A673 (cell line): ENCODE data around the gene CHCHD3. TPM values are rescaled to one million over a fixed set of nuclear protein-coding genes. Genes with fewer than 3 reads are reported as not detected.

Experiments
- BruUV-seq: library from RNA; stranded (reverse); fragments of 400-500 nt; replicated peaks from 2 replicates; lab custom pipeline; 2021; lab: Mats Ljungman, UMichigan
- CTCF ChIA-PET: fragments of 300-600 bp; sonication (Branson Sonifier 250); formaldehyde crosslinking; loops from one replicate; lab custom pipeline; 2022; ENCODE audit warnings: antibody characterized with exemption; lab: Charles Lee
- POLR2A ChIA-PET: fragments of 300-600 bp; sonication (Branson Sonifier 250); formaldehyde crosslinking; loops from one replicate; lab custom pipeline; 2022; ENCODE audit warnings: antibody characterized with exemption; ENCODE audit not compliant: low non-redundant PET; lab: Charles Lee
- DNase-seq: peaks from one replicate; pipeline ENCODE4 v3.0.0-alpha.2; 2015; ENCODE audit warnings: low spot score
- H3K27ac ChIP-seq: fragments of 200-600 bp; sonication (generic); 2 replicates; pipeline ENCODE4 v1.5.1; 2016; ENCODE audit warnings: mixed run types, low read depth, mild to moderate bottlenecking, mixed read lengths, antibody characterized with exemption, low read length; ENCODE audit not compliant: poor library complexity, severe bottlenecking
- H3K27me3 ChIP-seq: fragments of 200-600 bp; sonication (generic); replicated peaks from 2 replicates; pipeline ENCODE4 v1.6.1; 2017; ENCODE audit warnings: mixed run types, low read depth, mild to moderate bottlenecking, mixed read lengths, antibody characterized with exemption, low read length; ENCODE audit not compliant: insufficient read depth, poor library complexity
- H3K36me3 ChIP-seq: fragments of 200-600 bp; sonication (generic); 2 replicates; pipeline ENCODE4 v1.6.1; 2016; ENCODE audit warnings: mixed run types, mild to moderate bottlenecking, mixed read lengths, antibody characterized with exemption, low read length; ENCODE audit not compliant: insufficient read depth, poor library complexity, severe bottlenecking
- H3K4me1 ChIP-seq: fragments of 200-600 bp; sonication (generic); 2 replicates; pipeline ENCODE4 v1.6.1; 2017; ENCODE audit warnings: mixed run types, mild to moderate bottlenecking, mixed read lengths, antibody characterized with exemption, low read length; ENCODE audit not compliant: insufficient read depth, poor library complexity, severe bottlenecking
- H3K4me3 ChIP-seq: fragments of 200-600 bp; sonication (generic); 2 replicates; pipeline ENCODE4 v1.5.1; 2016; ENCODE audit warnings: low read depth, mixed run types, mild to moderate bottlenecking, mixed read lengths, low read length; ENCODE audit not compliant: poor library complexity, severe bottlenecking
- H3K9me3 ChIP-seq: fragments of 200-600 bp; sonication (generic); 2 replicates; pipeline ENCODE4 v1.6.1; 2016; ENCODE audit warnings: mixed run types, low read depth, mild to moderate bottlenecking, mixed read lengths, antibody characterized with exemption, low read length; ENCODE audit not compliant: poor library complexity, severe bottlenecking
- CTCF ChIP-seq: fragments of 300-800, 200-600 bp; sonication (generic); conservative IDR thresholded peaks from 2 replicates; pipeline ENCODE4 v1.5.1; 2017; ENCODE audit warnings: low read depth, mild to moderate bottlenecking, antibody characterized with exemption, low read length, moderate library complexity, mixed read lengths
- EZH2 ChIP-seq: fragments of 200-600 bp; sonication (generic); IDR thresholded peaks from 2 replicates; pipeline ENCODE4 v1.6.1; 2017; ENCODE audit warnings: borderline replicate concordance, low read depth, mild to moderate bottlenecking, mixed read lengths, antibody characterized with exemption, low read length; ENCODE audit not compliant: poor library complexity, severe bottlenecking
- intact Hi-C: fragments of 100-400 bp; cut with micrococcal nuclease; formaldehyde crosslinking; loops from one replicate; pipeline ENCODE4 v1.10.0; 2022; ENCODE audit not compliant: unreplicated experiment
- total RNA-seq: library from RNA; stranded (reverse); gene quantifications from 2 replicates; pipeline ENCODE4 v1.2.3, GENCODE V29; 2021

The CHCHD3 gene
- total RNA-seq, 1 experiment from 2014 or later, result 128 TPM

GRCh38 chr7:133124974-133125373, 43.1 kb upstream of the CHCHD3 start:
- Histone ChIP-seq H3K36me3 (no peaks in the 10 kb centered on the region), H3K4me3 (no peak overlapping the region), H3K4me1 (no peaks in the 10 kb centered on the region), H3K27me3 (no peaks in the 10 kb centered on the region), H3K9me3 (no peaks in the 10 kb centered on the region), H3K27ac (no peak overlapping the region)
- no TSS peak for BruUV-seq
- POLR2A ChIA-PET, result no interaction called here
- intact Hi-C loops, result no loop called here
- TF ChIP-seq EZH2 (no peak), CTCF (no peak)
- CTCF ChIA-PET, result no interaction called here
- DNase-seq, result no peak

GRCh38 chr7:133121175-133121844, 39.4 kb upstream of the CHCHD3 start:
- Histone ChIP-seq H3K4me3 (no peak overlapping the region), H3K9me3 (no peaks in the 10 kb centered on the region), H3K4me1 (no peaks in the 10 kb centered on the region), H3K27me3 (peaks cover 2% of the 10 kb centered on the region), H3K27ac (no peak overlapping the region), H3K36me3 (no peaks in the 10 kb centered on the region)
- CTCF ChIA-PET, result no interaction called here
- POLR2A ChIA-PET, result no interaction called here
- BruUV-seq, result no TSS peak
- intact Hi-C loops, result no loop called here
- DNase-seq, result no peak
- TF ChIP-seq CTCF (no peak), EZH2 (no peak)

- no peak for DNase-seq
- CTCF ChIA-PET, result no interaction called here
- Histone ChIP-seq H3K27me3 (peaks cover 17% of the 10 kb centered on the region), H3K9me3 (no peaks in the 10 kb centered on the region), H3K36me3 (no peaks in the 10 kb centered on the region), H3K4me3 (no peak overlapping the region), H3K27ac (no peak overlapping the region), H3K4me1 (no peaks in the 10 kb centered on the region)
- intact Hi-C loops, result no loop called here
- no TSS peak for BruUV-seq
- POLR2A ChIA-PET, result no interaction called here
- TF ChIP-seq EZH2 (no peak), CTCF (no peak)
These were observed 37.2 kb upstream of the CHCHD3 start for GRCh38 chr7:133119067-133119466.
